HUDEP-2 (cell line): ENCODE data around the gene PHF19.

Source experiments
- DNase-seq, 76 experiments: peaks; one replicate each; lab custom pipeline; 2025; ENCODE audit not compliant: unreplicated experiment in 76 of 76; lab: John Stamatoyannopoulos, UW

Gene PHF19

GRCh38 chr9:120914396-120914795 is 37.4 kb upstream of the PHF19 start:
- DNase-seq = no peak

DNA sequence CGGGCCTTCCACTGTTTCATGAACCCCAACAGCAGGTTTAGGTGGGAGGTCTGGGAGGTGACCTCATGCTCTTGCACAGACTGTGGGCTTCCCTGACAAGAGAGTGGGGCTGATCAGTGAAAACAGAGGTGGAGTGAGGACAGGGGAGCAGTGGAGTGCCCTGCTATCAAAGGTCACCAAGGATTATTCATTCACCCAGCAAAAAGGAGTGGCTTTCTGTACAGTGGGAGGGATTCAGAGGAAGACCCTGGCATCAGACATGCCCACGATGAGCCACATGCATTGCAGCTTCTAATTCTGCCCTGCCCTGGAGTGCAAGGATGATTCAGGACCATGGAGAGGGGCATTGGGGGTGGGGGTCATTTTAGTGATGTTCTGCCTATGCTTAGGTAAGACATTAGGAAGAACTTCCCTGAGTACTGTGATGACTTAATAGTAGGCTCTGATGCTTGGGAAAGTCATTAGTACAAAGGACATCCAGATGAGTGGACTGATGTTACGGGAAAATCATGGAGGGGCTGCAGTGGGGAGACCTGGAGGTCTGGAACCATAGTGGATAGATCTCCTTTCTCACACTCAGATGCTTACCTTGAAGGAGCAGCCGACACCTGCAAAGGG is 36.8 kb upstream of the PHF19 start:
- DNase-seq = peak in 11 of 76 experiments; percentile 3 to 23 (median 12)

GRCh38 chr9:120912958-120913646 is 36.1 kb upstream of the PHF19 start:
- DNase-seq = no peak

DNA sequence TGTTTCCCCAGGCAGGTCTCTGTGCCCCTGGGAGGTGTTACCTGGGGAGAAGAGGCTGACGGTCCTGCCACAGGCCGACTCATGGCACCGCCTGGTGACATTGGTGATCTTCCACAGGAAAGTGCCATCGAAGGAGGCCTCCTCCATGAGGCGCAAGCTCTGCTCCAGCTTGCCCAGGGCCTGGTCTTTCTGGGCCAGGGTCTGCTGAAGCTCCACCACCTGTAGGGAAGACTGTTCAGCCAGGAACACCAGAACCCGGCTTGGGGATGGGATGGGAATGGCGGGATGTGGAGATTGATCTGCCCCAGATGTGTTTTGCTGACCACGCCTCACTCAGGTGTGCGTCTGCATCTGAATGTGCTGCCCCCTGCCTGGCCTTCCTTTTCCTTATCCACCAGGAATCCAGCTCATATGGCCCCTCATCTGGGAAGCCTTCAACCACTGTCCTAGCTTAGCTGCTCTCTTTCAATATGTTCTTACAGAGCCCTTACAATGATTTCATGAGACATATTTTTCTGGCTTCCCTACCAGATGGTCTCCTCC is 34.4 kb upstream of the PHF19 start:
- no peak for DNase-seq

GRCh38 chr9:120910643-120911042 is 33.7 kb upstream of the PHF19 start:
- no peak for DNase-seq

GRCh38 chr9:120909904-120910303 is 32.9 kb upstream of the PHF19 start:
- DNase-seq = peak in 5 of 76 experiments; percentile 5 to 30 (median 14)

DNA sequence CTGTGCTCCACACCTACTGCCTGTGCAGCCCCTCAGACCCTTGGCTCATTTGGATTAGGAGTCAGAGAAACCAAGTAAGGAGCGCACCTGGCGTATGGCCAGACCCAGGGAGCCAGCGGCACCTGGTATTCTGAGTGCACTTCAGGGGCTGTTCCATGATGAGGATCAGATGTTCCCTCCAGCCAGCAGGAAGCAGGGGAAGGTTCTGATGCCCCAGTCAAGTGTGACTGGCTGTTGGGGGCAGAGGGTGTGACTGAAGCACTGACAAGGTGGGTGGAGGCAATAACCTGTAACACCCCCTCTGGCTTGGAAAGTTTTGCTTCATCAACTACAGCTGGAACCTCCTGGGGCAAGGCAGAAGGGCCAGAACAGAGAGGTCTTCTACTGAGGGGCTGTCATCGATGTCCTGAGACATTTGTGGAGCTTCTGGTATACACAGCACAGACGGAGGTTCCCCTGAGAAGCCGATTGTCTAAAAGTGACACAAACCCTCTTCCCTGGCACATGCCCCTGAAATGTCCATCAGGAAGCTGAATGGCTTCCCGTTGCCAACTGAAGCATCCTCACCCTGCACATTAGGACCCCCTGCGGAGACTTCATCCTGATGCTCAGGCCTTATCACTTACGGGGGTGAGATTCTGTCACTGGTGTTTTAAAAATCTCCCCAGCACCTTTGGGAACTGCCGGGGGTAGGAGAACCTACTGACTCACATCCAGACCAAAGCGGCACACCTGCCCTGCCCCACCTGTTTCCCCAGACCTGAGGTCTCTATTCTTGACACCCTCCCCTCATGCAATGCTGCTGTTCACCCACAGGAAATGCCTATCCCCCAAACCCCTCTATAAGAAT is 28.6 kb upstream of the PHF19 start:
- no peak for DNase-seq

DNA sequence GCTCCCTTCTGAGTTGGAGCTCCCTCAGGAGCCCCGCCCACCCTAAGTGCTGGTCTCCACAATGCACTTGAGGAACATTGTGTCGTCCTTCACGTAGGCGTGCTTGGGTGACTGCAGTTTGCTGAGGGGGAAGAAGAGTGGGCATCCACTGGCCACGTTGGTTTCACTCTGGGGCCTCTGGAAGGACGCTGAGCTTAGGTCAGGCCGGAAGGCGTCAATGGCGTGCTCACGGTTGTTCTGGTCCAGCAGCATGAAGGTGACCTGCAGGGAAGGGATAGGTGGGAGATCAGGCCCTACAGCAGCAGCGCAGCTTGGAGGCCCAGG is 28.0 kb upstream of the PHF19 start:
- DNase-seq = no peak

- DNase-seq = no peak
Observed at GRCh38 chr9:120904061-120904977, 27.3 kb upstream of the PHF19 start.

DNA sequence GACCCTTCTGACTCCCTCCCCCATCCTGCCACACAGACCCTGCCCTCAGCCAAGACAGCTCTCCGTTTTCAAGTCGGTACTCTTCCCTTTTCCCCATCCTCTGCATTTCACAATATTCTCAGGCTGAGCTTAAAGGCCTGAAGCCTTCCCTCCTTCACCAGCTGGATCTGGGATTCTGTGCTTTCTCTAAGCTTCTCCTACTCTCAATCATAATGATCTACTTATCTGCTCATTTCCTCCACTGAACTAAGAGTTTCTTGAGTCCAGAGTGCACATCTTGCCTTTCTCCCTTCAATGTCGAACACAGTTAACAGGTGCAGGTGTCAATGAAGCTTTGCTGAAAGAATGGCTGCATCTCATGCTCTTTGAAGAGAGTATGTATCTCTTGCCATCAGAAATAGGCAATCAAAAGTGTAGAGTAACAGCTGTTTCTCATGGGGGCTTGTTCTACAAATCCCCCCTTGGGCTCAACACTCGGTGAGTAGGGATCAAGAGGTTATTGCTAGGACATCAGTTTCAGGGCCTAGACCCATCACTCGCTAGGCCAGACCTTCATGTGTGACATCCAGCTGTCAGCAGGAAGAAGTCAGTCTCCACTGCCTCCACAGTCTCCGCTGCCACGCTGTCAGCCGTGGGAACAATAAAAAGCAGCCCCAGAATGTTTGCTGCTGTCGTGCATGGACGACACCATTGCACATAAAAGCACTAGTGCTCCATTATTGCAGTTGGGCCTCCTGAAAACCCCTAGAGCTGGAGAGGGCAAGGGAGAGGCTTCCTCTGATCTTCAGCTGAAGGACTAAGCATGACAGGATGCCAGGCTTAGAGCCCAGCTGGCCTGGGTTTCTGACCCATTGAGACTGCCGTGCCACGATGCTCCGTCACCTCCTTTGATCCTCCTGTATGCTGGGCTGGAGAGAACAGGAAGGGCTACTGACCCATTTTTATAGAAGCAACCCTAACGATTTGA is 25.9 kb upstream of the PHF19 start:
- no peak for DNase-seq

DNA sequence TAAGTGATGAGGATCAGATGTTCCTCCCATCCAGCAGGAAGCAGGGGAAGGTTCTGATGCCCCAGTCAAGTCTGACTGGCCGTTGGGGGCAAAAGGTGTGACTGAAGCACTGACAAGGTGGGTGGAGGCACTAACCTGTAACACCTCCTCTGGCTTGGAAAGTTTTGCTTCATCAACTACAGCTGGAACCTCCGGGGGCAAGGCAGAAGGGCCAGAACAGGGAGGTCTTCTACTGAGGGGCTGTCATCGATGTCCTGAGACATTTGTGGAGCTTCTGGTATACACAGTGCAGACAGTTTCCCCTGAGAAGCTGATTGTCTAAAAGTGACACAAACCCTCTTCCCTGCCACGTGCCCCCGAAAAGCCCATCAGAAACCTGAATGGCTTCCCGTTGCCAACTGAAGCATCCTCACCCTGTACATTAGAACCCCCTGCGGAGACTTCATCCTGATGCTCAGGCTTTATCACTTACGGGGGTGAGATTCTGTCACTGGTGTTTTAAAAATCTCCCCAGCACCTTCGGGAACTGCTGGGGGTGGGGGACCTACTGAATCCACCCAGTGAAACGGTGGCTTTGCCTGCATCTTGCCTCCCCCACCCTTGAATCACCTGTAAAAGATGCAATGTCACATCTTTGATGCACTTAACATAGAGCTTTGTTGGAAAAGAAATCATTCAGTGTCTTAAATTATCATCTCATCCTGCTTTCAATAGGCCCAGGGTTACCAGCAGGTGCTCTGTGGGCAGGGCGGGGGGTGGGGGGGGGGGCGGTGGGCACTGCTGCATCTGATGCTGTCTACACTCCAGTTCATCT is 25.0 kb upstream of the PHF19 start:
- no peak for DNase-seq

- DNase-seq = no peak
Observed at GRCh38 chr9:120900824-120901223, 23.8 kb upstream of the PHF19 start.

- no peak for DNase-seq
Observed at GRCh38 chr9:120899490-120900068, 22.6 kb upstream of the PHF19 start.

- no peak for DNase-seq
Observed at GRCh38 chr9:120898396-120898795, 21.4 kb upstream of the PHF19 start.

DNA sequence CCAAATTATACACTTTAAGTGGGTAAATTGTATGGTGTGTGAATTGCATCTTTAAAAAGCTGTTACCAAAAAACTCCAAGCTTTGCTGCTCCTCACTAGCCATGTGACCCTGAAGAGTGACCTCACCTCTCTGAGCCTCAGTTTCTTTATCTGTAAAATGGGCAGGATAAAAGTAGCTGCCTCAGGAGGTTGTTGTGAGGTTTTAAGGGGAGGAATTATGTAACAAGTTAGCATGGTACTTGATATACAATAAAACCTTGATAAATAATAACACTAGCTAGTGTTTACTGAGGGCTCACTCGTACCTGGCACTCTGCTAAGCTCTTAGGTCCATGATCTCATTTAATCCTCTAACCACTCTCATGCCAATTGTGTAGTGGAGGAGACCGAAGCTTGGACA is 19.0 kb upstream of the PHF19 start:
- no peak for DNase-seq

DNA sequence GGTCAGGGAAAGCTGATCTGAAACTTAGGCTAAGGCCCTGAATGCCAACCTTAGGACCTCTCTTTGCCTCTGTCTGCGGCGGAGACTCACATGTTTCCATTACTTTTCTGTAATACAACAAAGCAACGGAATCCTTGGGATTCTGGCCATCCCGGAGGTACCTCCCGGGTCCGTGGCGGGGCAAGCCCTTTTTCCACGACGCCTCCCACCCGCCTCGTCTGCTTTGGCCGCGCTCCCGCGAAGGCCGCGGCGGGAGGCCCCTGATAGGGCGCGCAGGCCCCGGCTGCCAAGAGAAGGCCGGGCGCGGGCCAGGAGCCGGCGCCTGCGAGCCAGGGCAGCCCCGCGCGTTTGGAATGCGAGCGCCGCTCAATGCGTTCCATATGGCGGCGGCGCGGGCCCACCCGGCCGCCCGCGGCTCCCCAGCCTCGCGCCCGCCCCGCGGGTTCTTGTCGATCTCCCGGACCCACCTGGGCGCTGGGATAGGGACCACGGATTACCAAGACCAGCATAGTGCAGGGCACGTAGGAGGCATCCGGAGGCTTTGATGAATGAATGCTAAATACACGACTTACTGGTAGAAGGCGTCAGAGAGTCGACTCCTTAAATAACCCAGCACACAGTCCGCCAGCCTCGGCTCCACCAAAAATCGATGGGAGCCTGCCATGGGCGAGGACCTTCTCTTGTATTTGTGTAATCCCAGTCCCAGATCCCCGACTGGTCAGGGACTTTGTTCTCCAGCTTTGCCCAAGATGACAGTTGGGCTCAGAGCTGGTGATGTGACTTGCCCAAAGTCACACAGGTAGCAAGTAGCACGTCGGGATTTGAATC is 17.5 kb upstream of the PHF19 start:
- no peak for DNase-seq

- no peak for DNase-seq
Observed at GRCh38 chr9:120893611-120894307, 16.8 kb upstream of the PHF19 start.
